Adrenal gland (tissue), 12 donors: ENCODE results near the gene ACSF3. TPM values are rescaled to one million over a fixed set of nuclear protein-coding genes. Genes with fewer than 3 reads are reported as not detected.

Experiments
- DNase-seq, 7 donors: peaks; one replicate each; pipeline ENCODE4 v3.0.0-alpha.2; 2019 to 2020
- H3K27ac ChIP-seq, 5 donors: fragments of 200-600 bp; sonication (generic) in 4 of 5; 1 replicate in 3 of 5; 2 replicates in 2 of 5; pipeline versions ENCODE4 v1.5.1 to v1.8.0; 2016 to 2020; ENCODE audit warnings: mild to moderate bottlenecking in 1 of 5
- H3K27me3 ChIP-seq: fragments of 200-600 bp; 2 replicates; pipeline ENCODE4 v1.8.0; 2021
- H3K36me3 ChIP-seq, 2 donors: fragments of 200-600 bp; replicated peaks in 1 of 2; 1 replicate in 1 of 2; 2 replicates in 1 of 2; pipeline versions ENCODE4 v1.5.1 to v1.8.0; 2018 to 2022
- H3K4me1 ChIP-seq, 2 donors: fragments of 200-600 bp; replicated peaks in 1 of 2; 1 replicate in 1 of 2; 2 replicates in 1 of 2; pipeline versions ENCODE4 v1.5.1 to v1.8.0; 2018 to 2021
- H3K4me3 ChIP-seq, 4 donors: fragments of 200-600 bp; sonication (generic) in 3 of 4; one replicate each; pipeline ENCODE4 v1.5.1; 2016 to 2018
- H3K9me3 ChIP-seq, 3 donors: fragments of 200-600 bp; sonication (generic) in 1 of 3; replicated peaks in 1 of 3; 1 replicate in 2 of 3; 2 replicates in 1 of 3; pipeline versions ENCODE4 v1.5.1 to v1.8.0; 2016 to 2021
- CTCF ChIP-seq, 6 experiments: fragments of 450-650 bp in 4 of 6; fragments of 200-600 bp in 2 of 6; sonication (generic) in 1 of 6; IDR thresholded peaks; 1 replicate in 5 of 6; 2 replicates in 1 of 6; pipeline versions ENCODE4 v1.5.1 to v1.8.0; 2016 to 2021; ENCODE audit warnings: antibody characterized with exemption in 6 of 6, mild to moderate bottlenecking in 2 of 6, moderate library complexity in 1 of 6
- POLR2A ChIP-seq, 2 donors: fragments of 450-650 bp; IDR thresholded peaks; one replicate each; pipeline ENCODE4 v1.6.1; 2017; ENCODE audit warnings: antibody characterized with exemption in 2 of 2, mild to moderate bottlenecking in 2 of 2, moderate library complexity in 1 of 2
- WGBS, 4 donors: extraction: QIAGEN DNeasy Blood & Tissue Kit in 2 of 4; methylation state at CpG; one replicate each; pipeline versions ENCODE4 v1.1.5 to v1.1.7; 2013 to 2017; 5-methylcytosine and 5-hydroxymethylcytosine counted together
- intact Hi-C, 2 donors: fragments of 100-400 bp; cut with DNase I; formaldehyde crosslinking; loops; one replicate each; pipeline versions ENCODE4 v1.14.1 to v1.15.0; 2022 to 2023
- polyA plus RNA-seq, 3 donors: library from polyadenylated mRNA; stranded (reverse); fragments of 200-250 nt in 2 of 3; fragments of 350-450 nt in 1 of 3; fragmentation: Illumina TruSeq in 1 of 3; extraction: RNeasy Lipid Tissue Mini Kit (QIAGEN cat#74804) in 1 of 3; gene quantifications; one replicate each; pipeline ENCODE4 v1.2.3, GENCODE V29; 2013 to 2014
- total RNA-seq, 9 donors: library from RNA; depleted of rRNA in 4 of 9; stranded (reverse); fragments of >200 nt in 4 of 9; fragments of 120-200 nt in 1 of 9; fragmentation: NEBNext Ultra II Directional in 1 of 9; extraction: Animal tissue kit (Norgen Biotek cat#: 25700) in 1 of 9; gene quantifications; one replicate each; pipeline versions ENCODE4 v1.1.0 to v1.2.4, GENCODE V29; 2013 to 2023
- donor health status: healthy with polysubstance abuse.
- donor health status: Bipolar disorder and iron deficiency.
- donor health status: DM: yes; HTN: yes; CAD: no.
- donor health status: DM: no; HTN: no; CAD: no.
- donor health status: DM: no; HTN: no; CAD: no.
- donor health status: DM: yes; HTN: yes; CAD: no.

The ACSF3 gene
- total and polyA plus RNA-seq, 12 donors = 32.4 to 90.3 (median 57.0) TPM

GRCh38 chr16:89102041-89102471 is 8.4 kb downstream of the ACSF3 start:
- WGBS, 4 donors = 84 to 94% (median 90%) methylated on average over 2 to 14 of the region's 14 CpGs
- intact Hi-C loops = no loop called here

GRCh38 chr16:89102481-89103073 is 8.9 kb downstream of the ACSF3 start:
- H3K9me3 ChIP-seq = no peaks in the 10 kb centered on the region
- no peak for TF ChIP-seq CTCF (IDR thresholded peaks at IDR 0.05)
- no peak for TF ChIP-seq POLR2A (IDR thresholded peaks at IDR 0.05)
- DNase-seq = no peak
- H3K27ac ChIP-seq = no peak overlapping the region
- H3K27me3 ChIP-seq = no peaks in the 10 kb centered on the region
- intact Hi-C loops = no loop called here
- no peak overlapping the region for H3K4me3 ChIP-seq
- H3K4me1 ChIP-seq = peaks cover 0 to 9% of the 10 kb centered on the region in 2 donors
- peaks cover 0 to 65% of the 10 kb centered on the region in 2 donors for H3K36me3 ChIP-seq
- 91 to 100% (median 95%) methylated on average over 11 to 27 of the region's 27 CpGs for WGBS, 4 donors

More at GRCh38 chr16:89102041-89102471, 8.4 kb downstream of the ACSF3 start:
- H3K27me3 ChIP-seq = no peaks in the 10 kb centered on the region
- no peak overlapping the region for H3K27ac ChIP-seq
- no peaks in the 10 kb centered on the region for H3K9me3 ChIP-seq
- peaks cover 0 to 9% of the 10 kb centered on the region in 2 donors for H3K4me1 ChIP-seq
- TF ChIP-seq POLR2A (IDR thresholded peaks at IDR 0.05) (no peak), CTCF (IDR thresholded peaks at IDR 0.05) (no peak)
- H3K4me3 ChIP-seq = no peak overlapping the region
- H3K36me3 ChIP-seq = peaks cover 0 to 60% of the 10 kb centered on the region in 2 donors
- no peak for DNase-seq

- Histone ChIP-seq H3K27ac (no peak overlapping the region), H3K9me3 (no peaks in the 10 kb centered on the region), H3K36me3 (peaks cover 0 to 70% of the 10 kb centered on the region in 2 donors), H3K4me3 (no peak overlapping the region), H3K27me3 (no peaks in the 10 kb centered on the region), H3K4me1 (peaks cover 0 to 4% of the 10 kb centered on the region in 2 donors)
- TF ChIP-seq CTCF (IDR thresholded peaks at IDR 0.05) = no peak
- intact Hi-C loops = no loop called here
- no peak for DNase-seq
- 90 to 97% (median 95%) methylated on average over 12 to 22 of the region's 22 CpGs for WGBS, 4 donors
Measured at GRCh38 chr16:89103156-89103555, 9.5 kb downstream of the ACSF3 start.

- Histone ChIP-seq H3K27me3 (no peaks in the 10 kb centered on the region), H3K9me3 (no peaks in the 10 kb centered on the region), H3K4me3 (no peak overlapping the region), H3K27ac (no peak overlapping the region), H3K36me3 (peaks cover 0 to 70% of the 10 kb centered on the region in 2 donors), H3K4me1 (no peaks in the 10 kb centered on the region)
- WGBS, 4 donors = 79 to 97% (median 89%) methylated on average over 6 to 16 of the region's 16 CpGs
- no peak for DNase-seq
- intact Hi-C loops = no loop called here
- no peak for TF ChIP-seq CTCF (IDR thresholded peaks at IDR 0.05)
- TF ChIP-seq POLR2A (IDR thresholded peaks at IDR 0.05) = no peak
Measured at GRCh38 chr16:89103781-89104180, 10.1 kb downstream of the ACSF3 start.
